Islet of Langerhans (tissue), 1 donor: Measurements from ENCODE around the gene LPCAT2.

Experiments used
- FAIRE-seq: peaks from one replicate; lab custom pipeline; 2011; peaks lifted over from hg19 to GRCh38; lab: Jason Lieb, UNC

LPCAT2 gene

DNA sequence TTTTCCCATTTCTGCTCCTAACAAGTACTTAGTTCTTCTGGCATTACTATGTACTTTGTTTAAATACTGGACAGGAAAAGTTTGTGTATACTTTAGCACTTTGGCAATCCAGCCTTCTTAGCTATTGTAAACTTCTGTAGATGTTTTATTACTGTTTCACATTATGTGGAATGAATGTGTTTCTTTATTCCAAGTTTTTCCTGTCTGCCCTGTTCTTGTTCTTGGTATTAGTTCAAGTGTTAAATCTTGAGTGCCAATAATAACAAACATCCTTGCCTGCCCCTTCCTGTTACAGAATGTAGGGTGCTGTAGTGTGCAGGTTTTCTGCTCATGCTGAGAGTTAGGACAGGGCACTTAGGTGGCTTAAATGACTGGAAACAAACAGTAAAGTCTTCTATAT, 50.4 kb downstream of the LPCAT2 start:
- no peak for FAIRE-seq

DNA sequence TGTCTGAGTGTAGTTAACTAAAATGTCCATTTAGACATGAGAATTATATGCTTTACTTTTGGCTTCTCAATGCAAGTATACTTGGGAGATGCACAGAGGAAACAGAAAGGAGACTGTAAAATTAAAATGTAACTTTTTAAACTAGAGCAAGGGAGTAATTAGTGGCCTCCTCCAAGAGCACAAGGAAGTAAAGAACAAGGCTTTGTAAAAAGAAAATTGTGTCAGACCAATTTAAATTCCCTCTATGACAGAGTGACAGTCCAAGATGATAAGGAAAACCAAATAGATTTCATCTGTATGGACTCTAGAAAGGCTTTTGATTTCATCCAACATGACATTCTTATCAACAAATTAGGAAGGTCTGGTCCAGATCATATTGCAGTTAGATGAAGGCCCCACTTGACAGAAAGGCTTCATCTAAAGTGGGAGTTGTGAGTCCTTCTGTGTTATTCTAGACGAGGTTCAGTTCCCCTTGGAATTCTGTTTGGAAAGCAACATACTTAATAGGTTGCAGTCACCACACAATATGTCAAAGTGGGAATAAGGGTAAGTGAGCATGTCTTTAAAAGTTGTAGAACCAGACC, 51.2 kb downstream of the LPCAT2 start:
- FAIRE-seq = no peak

DNA sequence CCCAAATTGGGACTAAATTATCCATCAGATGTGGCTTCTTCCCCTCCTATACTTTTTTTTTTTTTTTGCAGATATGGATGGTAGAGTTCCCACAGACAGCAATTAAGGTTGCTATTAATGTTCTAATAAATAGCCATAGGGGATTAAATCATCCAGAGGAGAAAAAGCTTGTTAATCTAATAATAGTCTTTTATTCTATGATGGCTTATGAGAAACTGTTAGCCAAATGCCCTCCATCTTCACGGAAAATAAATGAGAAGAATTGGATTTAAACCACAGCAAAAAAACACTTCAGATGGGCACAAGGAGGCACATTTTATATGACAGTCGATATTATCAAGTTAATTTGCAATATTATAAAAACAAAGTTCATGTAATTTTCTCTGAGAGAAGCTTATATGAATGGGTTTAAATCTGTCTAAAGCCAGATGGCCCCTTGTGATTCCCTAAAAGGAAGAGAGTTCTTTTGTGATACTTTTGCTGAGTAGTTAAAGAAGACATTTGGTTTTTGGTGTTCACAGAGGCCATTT, 52.5 kb downstream of the LPCAT2 start:
- no peak for FAIRE-seq

DNA sequence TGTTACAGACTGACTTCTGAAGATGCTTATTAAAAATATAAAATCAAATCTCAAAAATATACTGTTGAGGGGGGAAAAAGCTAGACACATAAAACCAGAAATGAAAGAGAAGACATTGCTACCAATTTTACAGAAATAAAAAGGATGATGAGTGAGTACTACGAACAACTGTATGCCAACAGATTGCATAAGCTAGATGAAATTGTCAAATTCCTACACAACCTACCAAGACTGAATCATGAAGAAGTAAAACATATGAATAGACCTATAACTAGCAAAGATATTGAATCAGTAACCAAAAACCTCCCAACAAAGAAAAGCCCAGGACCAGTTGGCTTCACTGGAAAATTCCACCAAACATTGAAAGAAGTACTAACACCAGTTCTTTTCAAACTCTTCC, 54.1 kb downstream of the LPCAT2 start:
- FAIRE-seq = no peak

DNA sequence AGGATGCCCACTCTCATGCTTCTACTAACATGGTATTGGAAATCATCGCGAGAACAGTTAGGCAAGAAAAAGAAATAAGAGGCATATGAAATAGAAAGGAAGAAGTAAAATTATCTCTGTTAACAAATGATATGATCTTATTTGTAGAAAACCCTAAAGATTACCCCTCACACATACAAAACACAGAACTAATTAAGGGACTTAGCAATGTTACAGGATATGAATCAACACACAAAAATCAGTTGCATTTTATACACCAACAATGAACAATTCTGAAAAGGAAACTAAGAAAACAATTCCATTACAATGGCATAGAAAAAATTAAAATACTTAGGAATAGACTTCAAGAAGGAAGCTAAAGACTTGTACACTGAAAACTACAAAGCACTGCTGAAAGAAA, 54.9 kb downstream of the LPCAT2 start:
- no peak for FAIRE-seq

DNA sequence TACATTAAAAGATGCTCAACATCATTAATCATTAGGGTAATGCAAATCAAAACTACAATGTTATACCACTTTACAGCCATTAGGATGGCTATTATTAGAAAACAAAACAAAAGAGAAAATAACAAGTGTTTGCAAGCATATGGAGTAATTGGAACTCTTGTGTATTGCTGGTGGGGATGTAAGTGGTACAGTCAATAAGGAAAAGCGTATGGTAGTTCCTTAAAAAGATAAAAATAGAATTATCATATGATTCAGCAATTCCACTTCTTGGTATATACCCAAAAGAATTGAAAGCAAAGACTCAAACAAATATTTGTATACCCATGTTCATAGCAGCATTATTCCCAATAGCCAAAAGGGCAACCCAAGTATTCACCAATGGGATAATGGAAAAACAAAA, 56.2 kb downstream of the LPCAT2 start:
- no peak for FAIRE-seq

DNA sequence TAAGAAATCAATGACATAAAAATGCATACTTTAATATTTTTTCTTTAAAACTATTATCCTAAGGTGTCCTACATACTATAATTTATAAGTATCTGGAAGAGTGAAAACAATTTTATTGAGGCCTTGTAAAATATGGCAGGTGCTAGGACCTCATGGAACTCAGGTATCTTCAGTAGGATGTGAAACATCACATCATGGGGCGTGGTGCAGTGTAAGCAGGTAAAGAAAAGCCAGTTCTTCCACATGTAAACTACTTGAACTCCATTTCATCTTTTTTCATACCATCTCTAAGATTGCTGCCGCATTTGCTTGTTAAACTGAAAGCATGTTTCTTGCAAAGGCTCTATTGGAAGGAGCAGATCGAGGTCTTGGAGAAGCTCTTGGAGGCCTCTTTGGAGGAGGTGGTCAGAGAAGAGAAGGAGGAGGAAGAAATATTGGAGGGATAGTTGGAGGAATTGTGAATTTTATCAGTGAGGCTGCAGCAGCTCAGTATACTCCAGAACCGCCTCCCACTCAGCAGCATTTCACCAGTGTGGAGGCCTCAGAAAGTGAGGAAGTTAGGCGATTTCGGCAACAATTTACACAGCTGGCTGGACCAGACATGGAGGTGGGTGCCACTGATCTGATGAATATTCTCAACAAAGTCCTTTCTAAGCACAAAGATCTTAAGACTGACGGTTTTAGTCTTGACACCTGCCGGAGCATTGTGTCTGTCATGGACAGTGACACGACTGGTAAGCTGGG, 57.7 kb downstream of the LPCAT2 start, which contains the start of gene CAPNS2:
TSS of gene CAPNS2 (plus strand) at position 253 of the 744 bp plus-strand sequence. CDS start at position 326, 73 bp downstream.
- no peak for FAIRE-seq

DNA sequence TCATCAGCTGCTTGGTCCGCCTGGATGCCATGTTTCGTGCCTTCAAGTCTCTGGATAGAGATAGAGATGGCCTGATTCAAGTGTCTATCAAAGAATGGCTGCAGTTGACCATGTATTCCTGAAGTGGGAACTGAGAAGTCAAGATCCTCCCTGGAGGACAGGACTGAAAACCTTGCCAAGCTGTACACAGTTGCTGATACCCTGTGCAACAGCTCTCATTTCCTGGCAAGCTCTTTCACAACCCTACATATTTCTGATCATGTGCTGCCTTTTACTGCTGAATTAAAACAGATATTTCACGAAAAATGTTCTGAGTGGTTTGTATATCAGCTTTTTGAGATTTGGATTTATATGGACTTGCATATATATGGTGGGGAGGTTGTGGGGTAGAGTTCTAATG, 58.5 kb downstream of the LPCAT2 start:
- FAIRE-seq = no peak

DNA sequence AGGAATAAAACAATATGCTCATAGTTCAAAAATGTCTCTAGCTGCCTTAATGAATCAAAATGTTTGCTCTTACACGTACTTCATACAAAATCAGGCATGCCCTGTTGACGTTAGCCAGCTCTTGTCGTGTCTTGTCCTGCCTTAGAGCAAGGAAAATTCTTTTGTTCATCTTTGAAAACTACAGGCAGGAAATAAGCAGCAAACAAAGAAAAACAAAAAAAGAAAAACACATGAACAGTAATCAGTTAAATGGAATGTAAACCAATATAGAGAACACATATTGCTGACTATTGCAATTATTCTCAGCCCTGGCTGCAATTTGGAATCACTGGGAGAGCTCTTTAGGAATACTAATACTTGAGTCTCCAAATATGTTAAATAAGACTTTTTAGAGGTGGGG, 59.3 kb downstream of the LPCAT2 start:
- FAIRE-seq = no peak

DNA sequence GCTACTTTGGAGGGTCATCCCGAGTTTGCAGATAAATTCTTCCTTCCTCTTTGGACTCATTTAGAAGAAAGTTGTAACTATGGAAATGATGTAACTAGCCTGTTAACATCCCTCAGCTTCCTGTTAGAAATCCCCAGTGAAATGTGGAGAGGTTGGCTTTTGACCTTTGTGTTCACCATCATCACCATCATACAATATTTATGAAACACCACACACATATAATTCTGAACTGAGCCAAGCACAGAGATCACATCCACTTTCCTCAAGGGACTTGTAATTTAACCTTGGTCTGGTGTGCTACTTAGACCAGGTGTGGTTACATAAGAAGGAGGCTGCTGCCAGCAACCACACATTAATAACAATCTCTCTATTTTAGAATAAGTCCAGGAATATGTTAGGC, 60.2 kb downstream of the LPCAT2 start:
- FAIRE-seq = no peak

DNA sequence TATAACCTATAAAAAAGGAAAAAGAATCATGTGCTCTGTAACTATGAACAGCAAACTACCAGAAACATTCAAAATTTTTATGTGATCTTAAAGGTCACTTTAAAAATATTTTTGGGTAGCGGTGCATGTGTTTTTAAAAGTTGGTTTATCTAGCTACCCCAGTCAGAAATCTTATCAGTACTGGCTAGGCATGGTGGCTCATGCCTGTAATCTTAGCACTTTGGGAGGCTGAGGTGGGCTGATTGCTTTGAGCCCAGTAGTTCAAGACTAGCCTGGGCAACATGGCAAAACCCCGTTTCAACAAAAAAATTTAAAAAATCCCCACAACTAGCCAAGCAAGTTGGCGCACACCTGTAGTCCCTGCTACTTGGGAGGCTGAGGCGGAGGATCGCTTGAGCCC, 61.3 kb downstream of the LPCAT2 start:
- FAIRE-seq = no peak

DNA sequence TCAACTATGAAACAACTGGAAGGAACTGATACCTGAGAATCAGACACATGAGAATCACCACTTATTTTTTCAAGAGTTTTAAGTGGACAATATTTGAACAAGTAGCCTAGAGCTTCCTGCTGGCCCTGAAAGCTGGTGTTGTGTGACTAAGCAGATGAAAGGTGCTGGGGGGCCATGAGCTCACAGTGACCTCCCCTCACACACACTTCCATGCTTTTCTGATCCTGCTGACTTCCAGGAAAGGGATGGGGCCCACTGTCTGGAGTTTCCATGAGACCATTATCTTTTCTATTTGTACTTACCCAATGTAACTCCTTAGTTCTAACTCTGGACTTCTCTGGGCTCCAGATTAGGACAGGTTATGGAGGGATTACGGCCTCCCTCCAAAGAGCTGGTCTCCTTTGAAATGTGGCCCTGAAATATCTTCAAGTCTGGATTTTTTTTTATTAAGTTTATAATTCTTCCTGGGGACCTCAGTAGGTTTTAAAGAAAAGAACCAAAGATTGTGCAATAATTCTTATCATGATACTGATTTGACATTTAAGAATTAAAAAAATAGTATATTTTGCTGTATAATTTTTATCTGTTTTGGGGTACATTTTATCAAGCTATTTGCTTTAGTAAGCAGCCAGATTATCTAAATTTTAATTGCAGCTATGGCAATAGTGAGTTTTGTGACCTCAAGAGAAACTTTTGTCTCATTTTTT, 62.5 kb downstream of the LPCAT2 start:
- no peak for FAIRE-seq

DNA sequence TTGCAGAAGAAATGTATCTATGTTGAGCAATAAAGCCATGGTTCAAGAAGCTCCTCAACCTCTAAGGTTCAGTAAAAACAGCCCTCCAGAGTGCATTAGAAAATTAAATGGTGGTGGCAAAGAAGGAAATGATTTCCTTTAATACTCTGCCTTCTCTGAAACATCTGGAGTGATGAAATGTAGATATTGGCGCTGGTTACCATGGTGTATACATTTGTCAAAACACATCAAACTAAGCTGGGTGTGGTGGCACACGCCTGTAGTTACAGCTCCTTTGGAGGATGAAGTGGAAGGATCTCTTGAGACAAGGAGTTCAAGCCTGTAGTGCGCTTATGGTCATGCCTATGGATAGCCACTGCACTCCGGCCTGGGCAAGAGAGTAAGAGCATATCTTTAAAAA, 63.6 kb downstream of the LPCAT2 start:
- no peak for FAIRE-seq

DNA sequence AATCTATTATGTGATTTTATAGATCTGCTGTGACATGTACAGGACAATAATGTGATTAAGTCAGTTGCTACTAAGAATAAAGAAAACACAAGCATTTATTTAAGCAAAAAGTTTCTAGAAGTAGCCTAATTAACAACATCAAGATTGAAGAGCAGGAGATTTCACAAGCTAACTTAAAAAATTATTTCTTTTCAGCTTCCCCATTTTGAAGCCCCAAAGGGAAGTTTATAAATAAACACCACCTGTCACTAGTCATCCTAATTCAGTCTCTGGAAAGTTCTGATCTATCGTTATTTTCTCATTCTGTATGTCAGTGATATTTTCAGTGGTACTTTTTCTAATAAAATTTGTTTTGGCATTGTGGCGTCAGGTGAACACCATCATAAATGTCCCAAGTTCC, 65.9 kb downstream of the LPCAT2 start:
- FAIRE-seq = no peak

DNA sequence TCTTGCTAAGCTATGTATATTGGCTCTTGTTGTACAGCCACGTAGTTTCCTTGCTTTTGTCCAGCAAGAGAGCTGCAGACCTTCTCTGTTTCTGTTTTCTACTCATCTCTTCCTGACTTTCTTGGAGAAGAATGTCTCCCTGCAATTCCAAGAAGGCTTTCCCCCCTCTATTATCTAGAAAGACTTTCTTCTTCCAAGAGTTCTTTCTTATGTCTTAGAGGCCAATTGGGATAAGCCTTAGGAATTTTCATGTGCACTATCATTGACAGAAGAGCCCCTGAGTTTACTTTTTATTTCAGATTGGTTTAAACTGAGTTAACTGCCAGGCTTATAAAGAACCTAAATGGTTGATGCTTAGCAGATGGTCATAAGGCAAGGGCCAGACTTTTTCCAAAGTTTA, 66.6 kb downstream of the LPCAT2 start:
- FAIRE-seq = no peak

DNA sequence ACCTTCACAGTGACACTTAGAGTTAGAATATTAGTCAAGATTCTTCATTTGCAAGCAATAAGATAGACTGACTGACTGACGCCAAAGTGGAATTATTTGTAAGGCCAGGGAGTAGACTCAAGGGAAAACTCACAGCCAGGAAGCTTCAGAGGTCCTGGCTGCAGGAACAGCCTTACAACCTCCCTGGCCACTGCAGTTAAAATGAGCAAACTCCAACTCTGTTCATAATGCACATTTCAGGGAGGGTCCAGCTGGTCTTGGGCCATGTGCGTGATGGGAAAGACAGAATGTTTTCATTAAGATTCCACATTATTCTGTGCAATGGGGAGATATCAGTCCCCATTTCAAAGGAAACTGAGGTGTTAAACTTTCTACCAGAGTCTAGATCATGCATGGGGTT, 67.5 kb downstream of the LPCAT2 start:
- FAIRE-seq = no peak

DNA sequence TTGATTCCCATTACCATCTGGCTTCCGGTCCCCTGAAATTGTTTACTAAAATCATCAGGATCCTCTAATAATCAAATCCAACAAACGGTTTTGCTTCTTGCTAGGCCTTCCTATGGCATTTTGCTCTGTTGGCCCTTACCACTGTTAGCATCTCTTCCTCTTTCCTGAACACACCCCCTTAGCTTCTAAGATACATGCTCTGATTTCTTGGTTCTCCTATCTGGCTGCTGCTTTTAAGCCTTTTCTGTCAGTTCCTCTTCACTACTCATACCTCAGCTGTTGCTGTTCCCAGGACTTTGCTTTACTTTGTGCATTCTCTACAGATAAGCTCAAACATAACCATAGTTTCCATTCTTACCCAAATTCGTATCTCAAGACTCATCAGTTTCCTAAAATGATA, 69.0 kb downstream of the LPCAT2 start:
- FAIRE-seq = no peak

DNA sequence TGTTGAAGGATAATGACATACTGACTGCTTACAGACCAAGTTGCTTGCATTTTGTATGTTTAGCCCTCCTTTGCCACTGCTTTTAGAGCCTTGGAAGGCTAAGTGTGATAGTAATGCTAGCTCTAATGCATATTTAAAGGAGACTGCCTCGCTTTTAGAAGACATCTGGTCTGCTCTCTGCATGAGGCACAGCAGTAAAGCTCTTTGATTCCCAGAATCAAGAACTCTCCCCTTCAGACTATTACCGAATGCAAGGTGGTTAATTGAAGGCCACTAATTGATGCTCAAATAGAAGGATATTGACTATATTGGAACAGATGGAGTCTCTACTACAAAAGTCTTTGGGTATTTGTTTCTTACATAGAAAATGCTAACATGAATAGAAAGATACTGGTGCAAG, 76.8 kb downstream of the LPCAT2 start:
- no peak for FAIRE-seq

DNA sequence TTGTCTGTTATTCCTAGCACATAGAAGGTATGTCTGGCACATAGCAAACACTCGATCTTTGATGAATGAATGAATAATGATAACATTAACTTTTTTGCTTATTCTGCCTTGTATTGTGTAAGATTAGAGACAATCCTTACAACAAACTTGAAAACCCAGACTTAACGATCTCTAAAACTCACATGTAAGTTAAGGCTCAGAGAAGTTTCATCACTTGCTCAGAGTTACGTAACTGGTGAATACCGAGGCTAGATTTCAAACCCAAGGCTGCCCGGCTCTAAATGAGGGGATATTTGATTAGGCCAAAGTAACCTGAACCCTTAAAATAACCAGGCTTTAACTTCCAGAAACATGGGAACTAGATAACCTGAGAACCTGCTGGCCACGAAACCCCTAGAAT, 79.9 kb downstream of the LPCAT2 start:
- no peak for FAIRE-seq

DNA sequence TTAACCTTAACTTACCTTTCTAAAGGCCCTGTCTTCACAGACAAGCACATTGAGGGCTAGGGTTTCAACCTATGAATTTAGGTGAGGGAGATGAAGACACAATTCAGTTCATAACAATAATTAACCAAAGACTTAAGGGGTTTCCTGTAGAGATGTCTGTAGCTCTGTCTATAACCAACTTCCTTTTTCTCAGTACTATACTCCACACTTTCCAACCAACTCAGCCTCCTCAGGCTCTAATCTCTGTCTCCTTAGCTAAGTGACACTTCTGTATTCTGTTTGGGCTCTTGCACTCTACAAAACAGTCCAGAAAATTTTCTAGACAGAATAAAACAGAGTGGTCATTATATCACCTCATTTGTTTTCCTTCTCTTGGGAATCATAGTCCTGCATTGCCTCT, 83.4 kb downstream of the LPCAT2 start:
- FAIRE-seq = no peak

DNA sequence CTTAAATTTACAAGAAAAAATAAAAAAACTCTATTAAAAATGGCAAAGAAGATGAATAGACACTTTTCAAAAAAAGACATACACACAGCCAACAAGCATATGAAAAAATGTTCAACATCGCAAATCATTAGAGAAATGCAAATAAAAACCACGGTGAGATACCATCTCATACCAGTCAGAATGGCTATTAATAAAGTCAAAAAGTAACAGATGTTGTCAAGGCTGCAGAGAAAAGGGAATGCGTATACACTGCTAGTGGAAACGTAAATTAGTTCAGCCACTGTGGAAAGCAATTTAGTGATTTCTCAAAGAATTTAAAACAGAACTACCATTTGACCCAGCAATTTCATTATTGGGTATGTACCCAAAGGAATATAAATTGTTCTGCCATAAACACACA, 89.1 kb downstream of the LPCAT2 start:
- FAIRE-seq = no peak

DNA sequence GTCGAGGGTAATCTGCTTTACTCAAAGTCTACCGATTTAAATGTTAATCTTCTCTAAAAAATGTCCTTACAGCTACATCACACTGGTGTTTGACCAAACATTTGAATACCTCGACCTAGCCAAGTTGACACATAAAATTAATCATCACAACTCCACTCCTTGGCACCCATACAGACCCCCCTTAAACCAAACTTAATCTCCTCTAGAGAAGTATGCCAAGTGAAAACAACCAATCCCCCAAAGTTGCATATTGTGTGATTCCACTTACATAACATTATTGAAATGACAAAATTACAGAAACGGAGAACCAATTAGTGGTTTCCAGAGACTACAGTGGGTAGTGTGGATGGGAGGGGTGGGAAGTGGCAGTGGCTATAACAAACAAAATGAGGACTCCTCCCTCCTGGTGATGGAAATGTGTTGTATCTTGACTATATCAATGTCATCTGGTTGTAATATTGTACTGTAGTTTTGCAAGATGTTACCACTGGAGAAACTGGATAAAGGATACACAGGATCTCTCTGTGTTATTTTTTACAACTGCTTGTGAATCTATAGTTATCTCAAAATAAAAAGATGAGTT, 97.0 kb downstream of the LPCAT2 start:
- no peak for FAIRE-seq
